H1 (cell line): ENCODE results near the gene STK11IP. TPM values are rescaled to one million over a fixed set of nuclear protein-coding genes. Genes with fewer than 3 reads are reported as not detected.

Experiments used
- CTCF ChIA-PET: fragments of 300-600 bp; sonication (Branson Sonifier 250); formaldehyde crosslinking; loops from one replicate; lab custom pipeline; 2021; ENCODE audit not compliant: partially characterized antibody; lab: Charles Lee
- POLR2A ChIA-PET: fragments of 300-600 bp; sonication (Branson Sonifier 250); formaldehyde crosslinking; loops from one replicate; lab custom pipeline; 2021; ENCODE audit warnings: inconsistent platforms; ENCODE audit not compliant: partially characterized antibody; lab: Charles Lee
- DNase-seq, 2 experiments: peaks; one replicate each; pipeline versions ENCODE4 v3.0.0 to v3.0.0-alpha.2; 2010 to 2022; ENCODE audit warnings: low spot score in 2 of 2, low read depth in 1 of 2, mixed read lengths in 1 of 2
- FAIRE-seq: peaks from 2 replicates; lab custom pipeline; 2011; peaks lifted over from hg19 to GRCh38; lab: Jason Lieb, UNC
- H2AFZ ChIP-seq: 2 replicates; pipeline ENCODE4 v1.8.1; 2012; ENCODE audit warnings: low read length, inconsistent platforms
- H2AK5ac ChIP-seq: 2 replicates; pipeline ENCODE4 v1.6.1; 2013; ENCODE audit warnings: low read depth, low read length
- H2BK120ac ChIP-seq: replicated peaks from 2 replicates; pipeline ENCODE3; 2013; ENCODE audit warnings: low read depth, low read length, inconsistent platforms
- H2BK12ac ChIP-seq: 2 replicates; pipeline ENCODE4 v1.6.1; 2013; ENCODE audit warnings: low read depth, low read length
- H2BK15ac ChIP-seq: 2 replicates; pipeline ENCODE4 v1.6.1; 2013; ENCODE audit warnings: low read length
- H2BK20ac ChIP-seq: 2 replicates; pipeline ENCODE4 v1.6.1; 2013; ENCODE audit warnings: low read length
- H2BK5ac ChIP-seq: 2 replicates; pipeline ENCODE4 v1.6.1; 2013; ENCODE audit warnings: low read depth, low read length
- H3K14ac ChIP-seq: 2 replicates; pipeline ENCODE4 v1.6.1; 2013; ENCODE audit warnings: inconsistent platforms; ENCODE audit not compliant: insufficient read length
- H3K18ac ChIP-seq: 2 replicates; pipeline ENCODE4 v1.6.1; 2013; ENCODE audit warnings: low read length; ENCODE audit errors: extremely low read depth
- H3K23ac ChIP-seq: 2 replicates; pipeline ENCODE4 v1.6.1; 2013; ENCODE audit warnings: inconsistent platforms; ENCODE audit not compliant: insufficient read length
- H3K23me2 ChIP-seq: 2 replicates; pipeline ENCODE4 v1.6.1; 2013; ENCODE audit warnings: low read depth, low read length
- H3K27ac ChIP-seq: 2 replicates; pipeline ENCODE4 v1.6.1; 2011; ENCODE audit warnings: low read depth, low read length, inconsistent platforms
- H3K27me3 ChIP-seq, 4 experiments: replicated peaks in 1 of 4; 1 replicate in 1 of 4; 2 replicates in 3 of 4; pipeline versions ENCODE4 v1.6.1 to v1.8.1; 2011 to 2013; ENCODE audit warnings: low read length in 3 of 4, mild to moderate bottlenecking in 3 of 4, inconsistent platforms in 2 of 4, mixed read lengths in 2 of 4, moderate library complexity in 1 of 4; ENCODE audit not compliant: control insufficient read depth in 3 of 4, insufficient read depth in 3 of 4; ENCODE audit errors: extremely low read depth in 1 of 4
- H3K36me3 ChIP-seq, 4 experiments: 2 replicates each; pipeline versions ENCODE4 v1.6.1 to v1.8.1; 2011 to 2013; ENCODE audit warnings: mild to moderate bottlenecking in 4 of 4, low read length in 3 of 4, moderate library complexity in 2 of 4, control low read depth in 1 of 4, inconsistent platforms in 1 of 4; ENCODE audit not compliant: insufficient read depth in 4 of 4, control insufficient read depth in 2 of 4
- H3K4ac ChIP-seq: replicated peaks from 2 replicates; pipeline ENCODE3; 2013; ENCODE audit warnings: low read length, low read depth, mixed read lengths, inconsistent platforms; ENCODE audit not compliant: insufficient read length
- H3K4me1 ChIP-seq, 4 experiments: replicated peaks in 1 of 4; 1 replicate in 1 of 4; 2 replicates in 3 of 4; pipeline versions ENCODE4 v1.6.1 to v1.8.1; 2011 to 2013; ENCODE audit warnings: low read length in 3 of 4, inconsistent platforms in 2 of 4, mixed read lengths in 1 of 4; ENCODE audit not compliant: insufficient read depth in 4 of 4, control insufficient read depth in 3 of 4
- H3K4me2 ChIP-seq, 2 experiments: 2 replicates each; pipeline versions ENCODE4 v1.6.1 to v1.8.1; 2011 to 2013; ENCODE audit warnings: low read depth in 2 of 2, low read length in 2 of 2, control low read depth in 1 of 2, inconsistent platforms in 1 of 2, mild to moderate bottlenecking in 1 of 2; ENCODE audit not compliant: insufficient read depth in 1 of 2
- H3K4me3 ChIP-seq, 4 experiments: fragments of 200-600, 300-600 bp in 1 of 4; sonication (generic), shearing (Covaris generic), sonication (Bioruptor Twin) in 1 of 4; 2 replicates each; pipeline versions ENCODE4 v1.5.1 to v1.8.1; 2011 to 2016; ENCODE audit warnings: low read length in 4 of 4, low read depth in 3 of 4, control low read depth in 2 of 4, inconsistent platforms in 2 of 4, mild to moderate bottlenecking in 2 of 4, mixed read lengths in 1 of 4, moderate library complexity in 1 of 4; ENCODE audit not compliant: insufficient read depth in 2 of 4; ENCODE audit errors: extremely low read depth in 1 of 4
- H3K56ac ChIP-seq: replicated peaks from 2 replicates; pipeline ENCODE3; 2013; ENCODE audit warnings: low read depth, mild to moderate bottlenecking, mixed read lengths, low read length, inconsistent platforms; ENCODE audit not compliant: insufficient read length
- H3K79me1 ChIP-seq: 2 replicates; pipeline ENCODE4 v1.6.1; 2013; ENCODE audit warnings: low read depth, low read length, control low read depth
- H3K79me2 ChIP-seq, 2 experiments: 2 replicates each; pipeline versions ENCODE4 v1.6.1 to v1.8.1; 2012 to 2013; ENCODE audit warnings: low read length in 2 of 2, mild to moderate bottlenecking in 2 of 2, inconsistent platforms in 1 of 2; ENCODE audit not compliant: insufficient read depth in 2 of 2, control insufficient read depth in 1 of 2
- H3K9ac ChIP-seq, 4 experiments: replicated peaks in 1 of 4; 1 replicate in 1 of 4; 2 replicates in 3 of 4; pipeline versions ENCODE4 v1.6.1 to v1.8.1; 2011 to 2013; ENCODE audit warnings: low read depth in 3 of 4, low read length in 3 of 4, control low read depth in 2 of 4, mild to moderate bottlenecking in 2 of 4, moderate library complexity in 2 of 4, inconsistent platforms in 1 of 4; ENCODE audit errors: extremely low read depth in 1 of 4
- H3K9me3 ChIP-seq, 2 experiments: 2 replicates each; pipeline versions ENCODE4 v1.6.1 to v1.8.1; 2012 to 2013; ENCODE audit warnings: mild to moderate bottlenecking in 2 of 2, moderate library complexity in 2 of 2, control low read depth in 1 of 2, inconsistent platforms in 1 of 2, low read depth in 1 of 2, low read length in 1 of 2, mixed read lengths in 1 of 2; ENCODE audit not compliant: insufficient read depth in 2 of 2
- H4K20me1 ChIP-seq, 2 experiments: replicated peaks in 1 of 2; 2 replicates each; pipeline versions ENCODE3 to v1.8.1; 2011 to 2013; ENCODE audit warnings: inconsistent platforms in 2 of 2, low read length in 2 of 2, mild to moderate bottlenecking in 1 of 2; ENCODE audit not compliant: insufficient read depth in 2 of 2, control insufficient read depth in 1 of 2
- H4K5ac ChIP-seq: 2 replicates; pipeline ENCODE4 v1.6.1; 2013; ENCODE audit warnings: low read length, low read depth, mixed read lengths, inconsistent platforms; ENCODE audit not compliant: insufficient read length
- H4K8ac ChIP-seq: 2 replicates; pipeline ENCODE4 v1.8.0; 2013; ENCODE audit warnings: mild to moderate bottlenecking, moderate library complexity, low read length, inconsistent platforms; ENCODE audit not compliant: insufficient read depth; ENCODE audit errors: extremely low read depth
- H4K91ac ChIP-seq: replicated peaks from 2 replicates; pipeline ENCODE3; 2013; ENCODE audit warnings: low read length, mixed read lengths, inconsistent platforms; ENCODE audit not compliant: insufficient read length
- BCL11A ChIP-seq, 2 experiments: IDR thresholded peaks; one replicate each; pipeline ENCODE4 v1.6.1; 2011; ENCODE audit warnings: low read depth in 2 of 2, low read length in 2 of 2, mild to moderate bottlenecking in 2 of 2
- CBX8 ChIP-seq: fragments of 300-800, 300-1000 bp; sonication (generic); IDR thresholded peaks from 2 replicates; pipeline ENCODE4 v1.7.1; 2016; ENCODE audit warnings: low read depth, low read length, borderline replicate concordance
- CTBP2 ChIP-seq: IDR thresholded peaks from 2 replicates; pipeline ENCODE4 v1.7.0; 2011; ENCODE audit warnings: borderline replicate concordance, mild to moderate bottlenecking, moderate library complexity, mixed read lengths, low read length; ENCODE audit not compliant: insufficient read depth, insufficient read length
- EGR1 ChIP-seq: IDR thresholded peaks from 2 replicates; pipeline ENCODE4 v1.6.1; 2011; ENCODE audit warnings: low read depth, low read length, borderline replicate concordance
- FOSL1 ChIP-seq: IDR thresholded peaks from 2 replicates; pipeline ENCODE4 v1.6.1; 2011; ENCODE audit warnings: mild to moderate bottlenecking, low read depth, low read length, moderate library complexity; ENCODE audit not compliant: insufficient read depth
- HDAC6 ChIP-seq: IDR thresholded peaks from one replicate; pipeline ENCODE4 v1.7.1; 2012; ENCODE audit warnings: low read depth, mild to moderate bottlenecking, inconsistent platforms, low read length, moderate library complexity
- POLR2A ChIP-seq, 2 experiments: IDR thresholded peaks; 1 replicate in 1 of 2; 2 replicates in 1 of 2; pipeline ENCODE4 v1.6.1; 2011; ENCODE audit warnings: low read depth in 2 of 2, low read length in 2 of 2, mild to moderate bottlenecking in 2 of 2; ENCODE audit errors: control extremely low read depth in 1 of 2
- RNF2 ChIP-seq: fragments of 200-900, 300-1000 bp; sonication (generic); IDR thresholded peaks from 2 replicates; pipeline ENCODE4 v1.7.1; 2016; ENCODE audit warnings: borderline replicate concordance, low read depth, mild to moderate bottlenecking, antibody characterized with exemption, low read length; ENCODE audit not compliant: poor library complexity, severe bottlenecking; ENCODE audit errors: missing control alignments
- SIX5 ChIP-seq: IDR thresholded peaks from 2 replicates; pipeline ENCODE4 v1.6.1; 2011; ENCODE audit warnings: mild to moderate bottlenecking, low read depth, low read length
- SP1 ChIP-seq: IDR thresholded peaks from 2 replicates; pipeline ENCODE4 v1.6.1; 2011; ENCODE audit warnings: low read depth, low read length
- TAF1 ChIP-seq: IDR thresholded peaks from 2 replicates; pipeline ENCODE4 v1.6.1; 2011; ENCODE audit warnings: mild to moderate bottlenecking, low read depth, low read length
- YY1 ChIP-seq: IDR thresholded peaks from 2 replicates; pipeline ENCODE4 v1.6.1; 2011; ENCODE audit warnings: low read depth, mild to moderate bottlenecking, low read length
- WGBS, 2 experiments: shearing (Covaris generic) in 1 of 2; methylation state at CpG; one replicate each; pipeline versions ENCODE4 v1.1.6 to v1.1.7; 2013 to 2015; ENCODE audit warnings: low lambda C conversion rate in 2 of 2, mixed read lengths in 2 of 2, inconsistent platforms in 1 of 2, low coverage in 1 of 2, missing lambda C conversion rate in 1 of 2; ENCODE audit not compliant: insufficient replicate concordance in 2 of 2, insufficient coverage in 1 of 2, insufficient read length in 1 of 2; ENCODE audit errors: extremely low coverage in 1 of 2, missing lambda C conversion rate in 1 of 2; 5-methylcytosine and 5-hydroxymethylcytosine counted together
- polyA plus RNA-seq, 7 experiments: library from polyadenylated mRNA; depleted of rRNA in 3 of 7; stranded (reverse) in 5 of 7; unstranded in 2 of 7; fragments of >200 nt in 5 of 7; fragments of 200-250 nt in 2 of 7; gene quantifications; 1 replicate in 5 of 7; 2 replicates in 1 of 7; 4 replicates in 1 of 7; pipeline versions ENCODE4 v1.2.1 to v1.2.3, GENCODE V29; 2011 to 2013; ENCODE audit warnings: missing spikeins in 2 of 7, mixed read lengths in 2 of 7
- total RNA-seq: library from RNA; stranded (reverse); fragmentation: NEBNext Ultra II Directional; extraction: Animal tissue kit (Norgen Biotek cat#: 25700); gene quantifications from 2 replicates; pipeline ENCODE4 v1.2.1, GENCODE V29; 2021

STK11IP gene
- total and polyA plus RNA-seq, 2 of the 8 experiments (the other 6 are each of a cell fraction or from before 2014, with no cell fraction given): 18.5 to 29.6 TPM

DNA sequence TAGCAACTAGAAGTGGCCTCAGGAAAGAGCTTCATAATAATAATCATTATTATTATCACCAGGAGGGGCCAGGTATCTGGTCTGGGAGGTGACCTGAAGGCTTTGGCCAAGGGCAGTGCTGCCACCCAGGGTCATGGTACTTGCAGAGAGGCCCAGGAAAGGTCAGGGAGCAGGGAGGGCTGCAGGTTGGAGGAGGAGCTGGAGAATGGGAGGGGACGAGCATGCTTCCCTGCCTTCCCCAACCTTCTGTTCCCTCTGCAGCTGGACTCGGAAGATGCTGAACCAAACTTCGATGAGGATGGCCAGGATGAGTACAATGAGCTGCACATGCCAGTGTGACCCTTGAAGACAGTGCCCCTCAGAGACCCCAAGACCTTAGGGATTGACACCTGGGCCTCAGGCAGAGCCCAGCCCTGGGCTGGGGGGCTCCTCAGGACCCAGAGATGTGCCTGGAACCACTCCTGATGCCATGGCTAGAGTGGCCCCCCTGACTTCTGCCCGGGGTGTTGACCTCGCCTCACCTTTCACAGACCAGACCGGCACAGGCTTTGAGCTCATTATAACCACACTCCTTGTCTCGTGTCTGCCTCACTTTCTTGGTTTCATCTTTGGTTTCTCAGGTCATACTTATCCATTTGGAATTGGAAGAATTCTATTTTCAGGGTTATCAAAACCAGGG lies 43.9 kb downstream of the STK11IP start:
- H2BK5ac ChIP-seq: no peak overlapping the region
- FAIRE-seq: no peak
- H4K8ac ChIP-seq: no peak overlapping the region
- H3K9me3 ChIP-seq: no peaks in the 10 kb centered on the region
- H3K14ac ChIP-seq: no peak overlapping the region
- H2AK5ac ChIP-seq: no peak overlapping the region
- no peak for DNase-seq
- no peak overlapping the region for H2AFZ ChIP-seq
- peak overlapping the region; percentile 33; the same call in 1 of the 2 replicates for H2BK12ac ChIP-seq
- no peaks in the 10 kb centered on the region for H3K79me1 ChIP-seq
- no peak overlapping the region for H2BK15ac ChIP-seq
- H2BK20ac ChIP-seq: no peak overlapping the region
- ChIA-PET CTCF (interaction anchor here (0.7 to 22.0 kb wide), 47 partner anchors 10 to 1217 kb away, joined by 3 to 356 read pairs (median 4); partner anchors contain the start of genes CHPF and TMEM198), POLR2A (interaction anchor here (1.2 to 3.1 kb wide), 6 partner anchors 8 to 79 kb away, joined by 3 to 11 read pairs (median 4); no protein-coding TSS in a partner anchor)
- no peaks in the 10 kb centered on the region for H3K79me2 ChIP-seq
- peaks cover 0 to 4% of the 10 kb centered on the region in 2 experiments for H4K20me1 ChIP-seq
- peaks cover 0 to 6% (median 3%) of the 10 kb centered on the region in 4 experiments; a peak in 5 of 7 replicates for H3K27me3 ChIP-seq
- H3K4me1 ChIP-seq: peaks cover 0 to 6% (median 2%) of the 10 kb centered on the region in 4 experiments; a peak in 5 of 7 replicates
- 95% methylated on average over 7 of the region's 7 CpGs; no CpG with 5 or more reads in 1 of the 2 experiments for WGBS, 2 experiments
- H4K5ac ChIP-seq: no peak overlapping the region
- H3K4me3 ChIP-seq: no peak overlapping the region
- no peak overlapping the region for H2BK120ac ChIP-seq
- H3K4me2 ChIP-seq: no peak overlapping the region
- no peak overlapping the region for H3K4ac ChIP-seq
- H4K91ac ChIP-seq: no peak overlapping the region
- H3K27ac ChIP-seq: no peak overlapping the region
- H3K36me3 ChIP-seq: no peaks in the 10 kb centered on the region
- TF ChIP-seq CTBP2 (no peak), RNF2 (no peak), BCL11A (IDR thresholded peaks at IDR 0.05; ENCODE audit: low read depth in 2 of 2, low read length in 2 of 2) (no peak), SP1 (no peak), CBX8 (no peak), HDAC6 (no peak), POLR2A (IDR thresholded peaks at IDR 0.05; ENCODE audit: control extremely low read depth in 1 of 2, low read depth in 2 of 2, low read length in 2 of 2) (no peak), FOSL1 (no peak), TAF1 (no peak), EGR1 (no peak), YY1 (no peak), SIX5 (no peak)
- H3K23ac ChIP-seq: no peak overlapping the region
- no peak overlapping the region for H3K18ac ChIP-seq
- H3K9ac ChIP-seq: no peak overlapping the region
- no peak overlapping the region for H3K56ac ChIP-seq
- peaks cover 4% of the 10 kb centered on the region; the same call in 1 of the 2 replicates for H3K23me2 ChIP-seq
